Measurements from ENCODE around the gene MYOG. TPM values are rescaled to one million over a fixed set of nuclear protein-coding genes. Genes with fewer than 3 reads are reported as not detected.

The MYOG gene
- total RNA-seq, result not detected
- polyA plus RNA-seq, result not detected

DNA sequence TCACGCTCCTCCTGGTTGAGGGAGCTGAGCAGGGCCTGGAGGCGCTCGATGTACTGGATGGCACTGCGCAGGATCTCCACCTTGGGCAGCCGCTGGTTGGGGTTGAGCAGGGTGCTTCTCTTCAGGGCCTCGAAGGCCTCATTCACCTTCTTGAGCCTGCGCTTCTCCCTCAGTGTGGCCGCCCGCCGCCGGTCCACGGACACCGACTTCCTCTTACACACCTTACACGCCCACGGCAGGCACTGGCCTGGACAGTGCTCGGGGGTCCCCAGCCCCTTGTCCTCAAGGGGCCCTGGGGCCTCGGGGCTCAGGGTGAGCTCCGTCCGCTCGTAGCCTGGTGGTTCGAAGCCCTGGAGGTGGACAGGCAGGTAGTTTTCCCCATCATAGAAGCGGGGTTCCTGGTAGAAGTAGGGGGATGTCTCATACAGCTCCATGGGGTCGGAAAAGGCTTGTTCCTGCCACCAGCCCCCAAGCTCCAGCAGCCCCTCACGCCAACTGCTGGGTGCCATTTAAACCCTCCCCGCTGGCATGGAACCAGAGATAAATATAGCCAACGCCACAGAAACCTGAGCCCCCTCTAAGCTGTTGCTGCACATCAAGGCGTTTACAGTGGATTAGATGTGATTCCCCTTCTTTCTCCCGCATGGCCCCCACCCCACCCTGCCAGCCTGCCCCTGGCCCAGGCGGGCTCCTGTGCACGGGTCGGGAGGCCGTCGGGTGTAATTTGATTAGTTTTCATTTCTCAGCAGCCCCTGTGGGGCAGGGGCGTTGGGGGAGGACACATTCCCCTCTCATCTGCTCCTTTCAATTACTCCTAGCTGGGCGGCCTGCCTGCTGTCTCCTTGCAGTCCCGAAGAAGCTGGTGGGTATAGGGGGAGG lies at the start of gene MYOG:
Gene MYOG, minus strand, starts transcription at position 485 of the 879 bp plus-strand sequence. Its CDS starts 51 bp downstream, at position 434.
- H3K9me3 ChIP-seq (ENCODE audit: control insufficient read depth in 1 of 2, low read length in 2 of 2), result no peaks in the 10 kb centered on the region
- no peaks in the 10 kb centered on the region for H3K4me1 Mint-ChIP-seq
- peaks cover 0 to 1% (median 0%) of the 10 kb centered on the region in 8 donors for H3K9me3 Mint-ChIP-seq
- CTCF ChIA-PET (ENCODE audit: partially characterized antibody), result no interaction called here
- no peaks in the 10 kb centered on the region for H3K36me3 Mint-ChIP-seq
- H3K27me3 Mint-ChIP-seq, result peaks cover 12 to 19% of the 10 kb centered on the region in 2 donors
- H3K27ac Mint-ChIP-seq, result no peak within 1 kb of the TSS
- no peak within 1 kb of the TSS for H3K27ac ChIP-seq (ENCODE audit: low read depth, low read length)
- H3K4me3 Mint-ChIP-seq, result no peak within 1 kb of the TSS
- POLR2A ChIA-PET (ENCODE audit: partially characterized antibody), result no interaction called here
- no peak within 1 kb of the TSS for H3K4me3 ChIP-seq (ENCODE audit: low read length in 2 of 2)
- DNase-seq, result no peak
- H3K4me1 ChIP-seq (ENCODE audit: insufficient read depth, low read length), result no peaks in the 10 kb centered on the region
- no peaks in the 10 kb centered on the region for H3K36me3 ChIP-seq (ENCODE audit: insufficient read depth, low read length)
- H3K27me3 ChIP-seq (ENCODE audit: insufficient read depth, low read length), result peaks cover 4% of the 10 kb centered on the region
- intact Hi-C loops (cut with micrococcal nuclease), result no loop called here

DNA sequence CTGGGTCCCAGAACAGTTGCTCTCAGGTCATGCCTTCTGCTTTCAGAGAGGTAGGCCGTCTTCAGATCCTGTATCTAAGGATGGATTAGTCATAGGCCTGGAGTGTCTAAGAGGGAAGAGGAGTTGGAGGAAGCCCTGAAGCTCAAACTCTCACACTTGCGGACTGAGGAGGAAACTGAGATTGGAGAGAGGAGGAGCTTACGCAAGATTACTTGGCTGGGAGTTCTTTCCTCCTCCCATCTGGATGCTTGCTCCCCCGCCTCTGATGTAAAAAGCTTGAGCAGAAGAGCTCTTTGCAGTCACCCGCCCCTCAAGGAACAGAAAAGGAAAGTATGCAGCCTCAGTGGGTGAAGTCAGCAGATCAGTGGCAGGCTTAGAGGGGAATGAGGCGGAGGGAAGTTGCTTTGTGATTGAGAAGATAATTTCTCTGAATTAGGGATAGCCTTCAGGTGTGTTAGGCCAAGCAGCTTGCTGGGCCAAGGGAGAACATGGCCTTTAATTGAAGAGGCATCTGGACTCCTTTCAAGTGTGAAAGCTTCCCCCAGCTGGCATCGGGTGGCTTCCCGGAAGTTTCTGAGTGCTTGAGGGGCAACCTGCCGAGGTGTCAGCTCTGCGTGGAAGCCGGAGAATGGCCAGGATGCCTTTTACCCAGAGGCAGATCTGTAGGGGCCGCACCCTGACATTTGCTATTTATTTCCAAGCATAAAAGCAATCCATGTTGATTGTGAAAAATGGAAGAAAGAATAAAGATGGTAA lies 48.3 kb upstream of the MYOG start:
- no peak overlapping the region for H3K4me3 Mint-ChIP-seq
- no peak overlapping the region for H3K4me3 ChIP-seq (ENCODE audit: low read length in 2 of 2)
- no peaks in the 10 kb centered on the region for H3K36me3 ChIP-seq (ENCODE audit: insufficient read depth, low read length)
- H3K4me1 Mint-ChIP-seq, result peaks cover 1 to 7% (median 4%) of the 10 kb centered on the region in 4 donors
- H3K27ac ChIP-seq (ENCODE audit: low read depth, low read length), result no peak overlapping the region
- no peak overlapping the region for H3K27ac Mint-ChIP-seq
- peaks cover 5% of the 10 kb centered on the region for H3K4me1 ChIP-seq (ENCODE audit: insufficient read depth, low read length)
- intact Hi-C loops (cut with micrococcal nuclease), result no loop called here
- DNase-seq, result no peak
- no peaks in the 10 kb centered on the region for H3K36me3 Mint-ChIP-seq
- no peaks in the 10 kb centered on the region for H3K9me3 Mint-ChIP-seq
- ChIA-PET POLR2A (ENCODE audit: partially characterized antibody) (no interaction called here), CTCF (ENCODE audit: partially characterized antibody) (interaction anchor here (1.6 kb wide), 1 partner anchor 11 kb away, joined by 3 read pairs; no protein-coding TSS in a partner anchor)
- no peaks in the 10 kb centered on the region for H3K9me3 ChIP-seq (ENCODE audit: control insufficient read depth in 1 of 2, low read length in 2 of 2)
- peaks cover 7% of the 10 kb centered on the region for H3K27me3 ChIP-seq (ENCODE audit: insufficient read depth, low read length)
- H3K27me3 Mint-ChIP-seq, result peaks cover 5 to 9% of the 10 kb centered on the region in 2 donors

DNA sequence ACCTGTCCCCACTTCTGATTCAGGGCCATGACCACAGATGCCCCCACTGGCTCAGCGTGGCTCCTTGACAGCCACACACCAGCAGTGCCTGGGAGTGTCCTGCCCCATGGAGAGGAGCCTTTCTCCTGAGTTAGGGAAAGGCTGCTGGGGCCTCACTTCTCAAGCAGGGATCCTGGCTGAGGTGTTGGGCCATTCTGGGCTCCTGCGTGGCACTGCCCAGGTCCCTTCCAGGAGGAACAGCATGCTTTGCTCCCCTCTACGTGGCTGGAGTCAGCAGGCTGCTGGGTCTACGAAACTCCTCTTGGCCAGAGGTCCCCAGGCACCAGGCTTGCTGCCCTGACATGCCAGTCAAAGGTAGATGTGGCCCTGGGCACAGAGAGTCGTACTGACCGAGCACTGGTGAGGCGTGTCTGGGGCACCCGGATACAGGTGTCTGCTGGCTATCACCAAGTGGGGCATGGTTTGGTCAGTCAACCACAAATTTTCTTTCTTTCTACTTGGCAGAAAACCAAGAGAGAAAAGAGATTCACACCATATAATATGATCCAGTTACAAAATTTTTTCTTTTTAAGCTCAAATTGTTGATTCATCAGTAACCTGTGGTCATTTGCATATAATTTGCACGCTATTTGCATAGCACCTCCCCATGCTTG lies 45.9 kb upstream of the MYOG start:
- intact Hi-C loops (cut with micrococcal nuclease), result no loop called here
- Histone ChIP-seq H3K36me3 (ENCODE audit: insufficient read depth, low read length) (no peaks in the 10 kb centered on the region), H3K4me1 (ENCODE audit: insufficient read depth, low read length) (peaks cover 5% of the 10 kb centered on the region), H3K4me3 (ENCODE audit: low read length in 2 of 2) (no peak overlapping the region), H3K27ac (ENCODE audit: low read depth, low read length) (no peak overlapping the region), H3K27me3 (ENCODE audit: insufficient read depth, low read length) (peaks cover 18% of the 10 kb centered on the region), H3K9me3 (ENCODE audit: control insufficient read depth in 1 of 2, low read length in 2 of 2) (no peaks in the 10 kb centered on the region)
- Mint-ChIP-seq H3K9me3 (peaks cover 0 to 5% (median 0%) of the 10 kb centered on the region in 8 donors), H3K4me3 (no peak overlapping the region), H3K36me3 (no peaks in the 10 kb centered on the region), H3K27me3 (peaks cover 15 to 21% of the 10 kb centered on the region in 2 donors), H3K4me1 (peaks cover 9 to 17% (median 12%) of the 10 kb centered on the region in 4 donors), H3K27ac (no peak overlapping the region)
- POLR2A ChIA-PET (ENCODE audit: partially characterized antibody), result no interaction called here
- no peak for DNase-seq
- CTCF ChIA-PET (ENCODE audit: partially characterized antibody), result no interaction called here

DNA sequence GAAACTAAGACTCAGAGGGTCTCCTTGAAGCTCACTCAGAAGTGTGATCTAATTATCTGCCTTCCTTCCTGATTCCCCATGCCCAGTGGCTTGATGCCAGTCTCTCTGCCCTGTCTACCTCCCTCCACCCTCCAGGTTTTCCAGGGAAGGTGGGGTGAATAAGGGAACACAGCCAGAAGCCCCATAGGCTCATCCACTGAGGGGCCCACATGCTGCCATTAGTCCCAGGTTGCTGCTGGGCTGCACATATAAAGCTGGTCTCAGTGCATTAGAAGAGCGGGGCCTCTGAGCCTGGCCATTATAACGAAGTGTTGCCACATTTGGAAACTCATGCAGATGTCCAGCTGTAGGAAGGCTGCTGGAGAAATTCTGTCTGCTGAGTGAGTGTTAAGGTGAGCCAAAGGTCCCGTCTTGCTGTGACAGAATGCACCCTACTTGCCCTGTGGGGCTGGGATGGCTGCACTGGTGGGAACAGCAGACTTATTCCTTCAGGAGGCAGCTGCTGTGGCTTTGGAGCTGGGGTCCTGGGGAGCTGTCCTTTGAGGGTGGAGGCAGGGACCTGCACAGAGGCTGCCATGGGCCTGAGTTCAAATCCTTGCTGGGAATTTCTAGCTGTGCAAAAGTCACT lies 44.7 kb upstream of the MYOG start:
- H3K27me3 Mint-ChIP-seq, result peaks cover 22 to 28% of the 10 kb centered on the region in 2 donors
- no peak overlapping the region for H3K4me3 Mint-ChIP-seq
- CTCF ChIA-PET (ENCODE audit: partially characterized antibody), result interaction anchor here (1.3 kb wide), 1 partner anchor 22 kb away, joined by 3 read pairs; no protein-coding TSS in a partner anchor
- intact Hi-C loops (cut with micrococcal nuclease), result no loop called here
- no peaks in the 10 kb centered on the region for H3K4me1 ChIP-seq (ENCODE audit: insufficient read depth, low read length)
- no peak overlapping the region for H3K4me3 ChIP-seq (ENCODE audit: low read length in 2 of 2)
- H3K27me3 ChIP-seq (ENCODE audit: insufficient read depth, low read length), result peaks cover 17% of the 10 kb centered on the region
- peaks cover 0 to 5% (median 0%) of the 10 kb centered on the region in 8 donors for H3K9me3 Mint-ChIP-seq
- H3K36me3 ChIP-seq (ENCODE audit: insufficient read depth, low read length), result no peaks in the 10 kb centered on the region
- POLR2A ChIA-PET (ENCODE audit: partially characterized antibody), result no interaction called here
- DNase-seq, result no peak
- H3K9me3 ChIP-seq (ENCODE audit: control insufficient read depth in 1 of 2, low read length in 2 of 2), result no peaks in the 10 kb centered on the region
- no peak overlapping the region for H3K27ac ChIP-seq (ENCODE audit: low read depth, low read length)
- H3K4me1 Mint-ChIP-seq, result peaks cover 7 to 13% (median 9%) of the 10 kb centered on the region in 4 donors
- no peaks in the 10 kb centered on the region for H3K36me3 Mint-ChIP-seq
- H3K27ac Mint-ChIP-seq, result no peak overlapping the region

DNA sequence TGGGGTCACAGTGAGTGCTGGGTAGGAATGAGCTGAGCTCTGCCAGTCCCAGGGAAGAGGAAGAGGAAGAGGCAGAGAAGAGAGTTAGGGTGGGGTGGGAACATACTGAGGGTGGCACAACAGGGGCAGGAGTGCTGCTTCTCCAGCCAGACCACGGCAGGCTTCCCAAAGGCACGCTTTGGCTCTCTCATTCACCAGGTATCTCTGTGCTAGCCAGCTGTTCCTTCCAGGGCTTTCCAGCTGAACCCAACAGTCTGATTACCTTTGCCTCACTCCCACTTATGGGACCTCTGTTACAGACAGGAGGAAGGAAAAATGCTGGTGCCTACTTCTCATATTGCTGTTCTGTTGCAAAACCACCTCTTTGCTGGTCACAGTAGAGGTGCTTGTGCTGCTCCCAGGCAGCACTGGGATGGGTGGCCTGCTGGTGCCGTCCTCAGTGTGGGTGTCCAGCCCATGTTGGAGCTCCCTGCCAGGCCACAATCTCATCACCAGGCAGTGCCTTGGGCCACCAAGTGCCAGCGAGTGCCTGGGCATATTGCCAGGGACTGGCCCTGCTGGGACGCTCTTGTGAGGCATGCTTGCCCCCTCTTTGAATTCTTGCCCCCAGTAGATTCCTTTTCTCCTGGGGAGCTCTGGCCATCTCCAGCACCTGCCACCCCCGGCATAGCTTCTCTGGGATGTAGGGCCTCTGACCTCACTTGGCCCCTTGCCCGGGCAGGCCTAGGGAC lies 43.9 kb upstream of the MYOG start:
- H3K4me3 ChIP-seq (ENCODE audit: low read length in 2 of 2), result no peak overlapping the region
- no peak for DNase-seq
- no peaks in the 10 kb centered on the region for H3K9me3 ChIP-seq (ENCODE audit: control insufficient read depth in 1 of 2, low read length in 2 of 2)
- intact Hi-C loops (cut with micrococcal nuclease), result no loop called here
- no peak overlapping the region for H3K27ac Mint-ChIP-seq
- no peaks in the 10 kb centered on the region for H3K4me1 ChIP-seq (ENCODE audit: insufficient read depth, low read length)
- no peaks in the 10 kb centered on the region for H3K36me3 Mint-ChIP-seq
- H3K36me3 ChIP-seq (ENCODE audit: insufficient read depth, low read length), result no peaks in the 10 kb centered on the region
- H3K27ac ChIP-seq (ENCODE audit: low read depth, low read length), result no peak overlapping the region
- H3K27me3 Mint-ChIP-seq, result peaks cover 23 to 35% of the 10 kb centered on the region in 2 donors
- no peak overlapping the region for H3K4me3 Mint-ChIP-seq
- H3K4me1 Mint-ChIP-seq, result peaks cover 7 to 13% (median 9%) of the 10 kb centered on the region in 4 donors
- H3K9me3 Mint-ChIP-seq, result peaks cover 0 to 5% (median 0%) of the 10 kb centered on the region in 8 donors
- POLR2A ChIA-PET (ENCODE audit: partially characterized antibody), result no interaction called here
- CTCF ChIA-PET (ENCODE audit: partially characterized antibody), result interaction anchor here (1.3 kb wide), 1 partner anchor 23 kb away, joined by 3 read pairs; no protein-coding TSS in a partner anchor
- peaks cover 19% of the 10 kb centered on the region for H3K27me3 ChIP-seq (ENCODE audit: insufficient read depth, low read length)

DNA sequence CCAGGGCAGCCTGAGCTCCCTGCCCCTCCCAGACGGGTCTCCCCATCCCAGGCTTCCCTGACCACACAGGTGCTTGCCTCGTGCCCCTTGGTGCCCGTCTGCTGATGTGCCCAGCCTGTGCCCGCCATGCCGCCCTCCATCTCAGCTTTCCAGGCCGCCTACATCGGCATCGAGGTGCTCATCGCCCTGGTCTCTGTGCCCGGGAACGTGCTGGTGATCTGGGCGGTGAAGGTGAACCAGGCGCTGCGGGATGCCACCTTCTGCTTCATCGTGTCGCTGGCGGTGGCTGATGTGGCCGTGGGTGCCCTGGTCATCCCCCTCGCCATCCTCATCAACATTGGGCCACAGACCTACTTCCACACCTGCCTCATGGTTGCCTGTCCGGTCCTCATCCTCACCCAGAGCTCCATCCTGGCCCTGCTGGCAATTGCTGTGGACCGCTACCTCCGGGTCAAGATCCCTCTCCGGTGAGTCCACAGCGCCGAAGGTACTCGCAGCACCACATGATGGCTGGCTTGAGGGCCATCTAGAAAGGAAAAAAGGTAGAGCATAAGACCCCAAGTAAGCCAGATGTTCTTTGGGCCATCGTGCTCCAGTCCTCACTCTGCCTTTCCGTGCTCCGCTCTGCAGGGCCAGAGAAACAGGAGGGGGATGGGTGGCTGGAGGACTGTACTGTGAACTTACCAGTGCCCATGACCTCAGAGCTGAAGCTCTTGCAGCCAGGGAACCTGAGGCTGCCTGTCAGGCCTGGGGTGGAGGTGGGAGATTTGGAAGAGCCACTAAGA lies 43.1 kb upstream of the MYOG start:
- DNase-seq, result no peak

More for the DNA sequence above, 43.1 kb upstream of the MYOG start:
- no peaks in the 10 kb centered on the region for H3K9me3 ChIP-seq (ENCODE audit: control insufficient read depth in 1 of 2, low read length in 2 of 2)
- no peaks in the 10 kb centered on the region for H3K36me3 ChIP-seq (ENCODE audit: insufficient read depth, low read length)
- peaks cover 7 to 13% (median 9%) of the 10 kb centered on the region in 4 donors for H3K4me1 Mint-ChIP-seq
- intact Hi-C loops (cut with micrococcal nuclease), result no loop called here
- ChIA-PET CTCF (ENCODE audit: partially characterized antibody) (no interaction called here), POLR2A (ENCODE audit: partially characterized antibody) (no interaction called here)
- H3K4me3 Mint-ChIP-seq, result peak overlapping the region in 1 of 8 donors; percentile 34
- peaks cover 19% of the 10 kb centered on the region for H3K27me3 ChIP-seq (ENCODE audit: insufficient read depth, low read length)
- H3K27me3 Mint-ChIP-seq, result peaks cover 25 to 40% of the 10 kb centered on the region in 2 donors
- peaks cover 0 to 5% (median 0%) of the 10 kb centered on the region in 8 donors for H3K9me3 Mint-ChIP-seq
- no peak overlapping the region for H3K27ac ChIP-seq (ENCODE audit: low read depth, low read length)
- no peaks in the 10 kb centered on the region for H3K4me1 ChIP-seq (ENCODE audit: insufficient read depth, low read length)
- no peaks in the 10 kb centered on the region for H3K36me3 Mint-ChIP-seq
- no peak overlapping the region for H3K27ac Mint-ChIP-seq
- H3K4me3 ChIP-seq (ENCODE audit: low read length in 2 of 2), result no peak overlapping the region

All from CD4-positive, alpha-beta memory T cell (primary cell).